Neural progenitor cell (in vitro differentiated cells): ENCODE results near the gene PRSS2. TPM values are rescaled to one million over a fixed set of nuclear protein-coding genes. Genes with fewer than 3 reads are reported as not detected.
"Not testable (repeated sequence)": the region's sequence is repeated elsewhere in the genome, so short reads cannot be mapped to it uniquely, and the experiment has no call there.

Experiments used
- DNase-seq: peaks from one replicate; pipeline ENCODE4 v3.0.0-alpha.2; 2016; ENCODE audit warnings: low spot score
- H2AFZ ChIP-seq: fragments of 200-600 bp; sonication (generic); replicated peaks from 2 replicates; pipeline ENCODE4 v1.6.1; 2016; ENCODE audit warnings: antibody characterized with exemption
- H3F3A ChIP-seq: fragments of 200-600 bp; sonication (generic); 2 replicates; pipeline ENCODE4 v1.6.1; 2016; ENCODE audit warnings: antibody characterized with exemption, low read depth
- H3K27ac ChIP-seq: fragments of 200-600 bp; sonication (generic); 2 replicates; pipeline ENCODE4 v1.5.1; 2016; ENCODE audit warnings: mild to moderate bottlenecking
- H3K27me3 ChIP-seq: fragments of 200-600 bp; sonication (generic); 2 replicates; pipeline ENCODE4 v1.6.1; 2016; ENCODE audit warnings: mild to moderate bottlenecking, moderate library complexity
- H3K36me3 ChIP-seq: fragments of 200-600 bp; sonication (generic); 2 replicates; pipeline ENCODE4 v1.5.1; 2016
- H3K4me1 ChIP-seq: fragments of 200-600 bp; sonication (generic); 2 replicates; pipeline ENCODE4 v1.6.1; 2016; ENCODE audit warnings: mixed run types
- H3K4me2 ChIP-seq: fragments of 200-600 bp; sonication (generic); 2 replicates; pipeline ENCODE4 v1.6.1; 2016
- H3K4me3 ChIP-seq: fragments of 200-600 bp; sonication (generic); 2 replicates; pipeline ENCODE4 v1.5.1; 2016
- H3K79me2 ChIP-seq: fragments of 200-600 bp; sonication (generic); 2 replicates; pipeline ENCODE4 v1.6.1; 2016; ENCODE audit warnings: low read depth
- H3K9ac ChIP-seq: fragments of 200-600 bp; sonication (generic); 2 replicates; pipeline ENCODE4 v1.6.1; 2016
- H3K9me3 ChIP-seq: fragments of 200-600 bp; sonication (generic); 2 replicates; pipeline ENCODE4 v1.5.1; 2016; ENCODE audit warnings: low read depth
- H4K20me1 ChIP-seq: fragments of 200-600 bp; sonication (generic); 2 replicates; pipeline ENCODE4 v1.6.1; 2016; ENCODE audit warnings: low read depth
- H3K27ac Mint-ChIP-seq: 3 replicates; pipeline ENCODE4 v1.8.0; 2021; ENCODE audit warnings: mixed read lengths
- H3K27me3 Mint-ChIP-seq: 2 replicates; pipeline ENCODE4 v1.8.0; 2022; ENCODE audit warnings: low read depth, mild to moderate bottlenecking, inconsistent platforms, moderate library complexity, mixed read lengths; ENCODE audit not compliant: insufficient read depth
- H3K36me3 Mint-ChIP-seq: 3 replicates; pipeline ENCODE4 v1.8.0; 2021; ENCODE audit warnings: mixed read lengths
- H3K4me1 Mint-ChIP-seq: 3 replicates; pipeline ENCODE4 v1.8.0; 2021; ENCODE audit warnings: mixed read lengths
- H3K4me3 Mint-ChIP-seq: 3 replicates; pipeline ENCODE4 v1.8.0; 2021; ENCODE audit warnings: mild to moderate bottlenecking, moderate library complexity, mixed read lengths
- H3K9me3 Mint-ChIP-seq: 3 replicates; pipeline ENCODE4 v1.8.0; 2020; ENCODE audit warnings: mixed read lengths
- EZH2 ChIP-seq: fragments of 200-600 bp; sonication (generic); IDR thresholded peaks from 2 replicates; pipeline ENCODE4 v1.6.1; 2017; ENCODE audit warnings: antibody characterized with exemption, mild to moderate bottlenecking, moderate library complexity
- EZH2phosphoT487 ChIP-seq: fragments of 200-600 bp; sonication (generic); IDR thresholded peaks from 2 replicates; pipeline ENCODE4 v1.6.1; 2017; ENCODE audit warnings: antibody characterized with exemption
- total RNA-seq: library from RNA; depleted of rRNA; stranded (reverse); fragments of >200 nt; gene quantifications from 2 replicates; pipeline ENCODE4 v1.2.3, GENCODE V29; 2015; ENCODE audit warnings: low replicate concordance
- TF ChIP-seq, protein P1 (sequence below): fragments of 200-600 bp; sonication (generic); IDR thresholded peaks from 2 replicates; pipeline ENCODE4 v1.5.1; 2017; ENCODE audit warnings: antibody characterized with exemption, mild to moderate bottlenecking

Gene PRSS2
- total RNA-seq, 1 donor from 2014 or later = not detected

GRCh38 chr7:142762104-142762503 is 8.7 kb upstream of the PRSS2 start:
- no peaks in the 10 kb centered on the region for H3K9me3 ChIP-seq
- Mint-ChIP-seq H3K4me3 (no peak overlapping the region), H3K27ac (no peak overlapping the region), H3K4me1 (no peaks in the 10 kb centered on the region), H3K9me3 (no peaks in the 10 kb centered on the region), H3K27me3 (peaks cover 9% of the 10 kb centered on the region), H3K36me3 (no peaks in the 10 kb centered on the region)
- H3K27me3 ChIP-seq = no peaks in the 10 kb centered on the region
- H3K4me2 ChIP-seq = no peak overlapping the region
- no peaks in the 10 kb centered on the region for H3K36me3 ChIP-seq
- no peak overlapping the region for H3K27ac ChIP-seq
- no peak overlapping the region for H3K4me3 ChIP-seq
- no peak for TF ChIP-seq EZH2phosphoT487
- TF ChIP-seq EZH2 = no peak
- TF ChIP-seq, protein P1, sequence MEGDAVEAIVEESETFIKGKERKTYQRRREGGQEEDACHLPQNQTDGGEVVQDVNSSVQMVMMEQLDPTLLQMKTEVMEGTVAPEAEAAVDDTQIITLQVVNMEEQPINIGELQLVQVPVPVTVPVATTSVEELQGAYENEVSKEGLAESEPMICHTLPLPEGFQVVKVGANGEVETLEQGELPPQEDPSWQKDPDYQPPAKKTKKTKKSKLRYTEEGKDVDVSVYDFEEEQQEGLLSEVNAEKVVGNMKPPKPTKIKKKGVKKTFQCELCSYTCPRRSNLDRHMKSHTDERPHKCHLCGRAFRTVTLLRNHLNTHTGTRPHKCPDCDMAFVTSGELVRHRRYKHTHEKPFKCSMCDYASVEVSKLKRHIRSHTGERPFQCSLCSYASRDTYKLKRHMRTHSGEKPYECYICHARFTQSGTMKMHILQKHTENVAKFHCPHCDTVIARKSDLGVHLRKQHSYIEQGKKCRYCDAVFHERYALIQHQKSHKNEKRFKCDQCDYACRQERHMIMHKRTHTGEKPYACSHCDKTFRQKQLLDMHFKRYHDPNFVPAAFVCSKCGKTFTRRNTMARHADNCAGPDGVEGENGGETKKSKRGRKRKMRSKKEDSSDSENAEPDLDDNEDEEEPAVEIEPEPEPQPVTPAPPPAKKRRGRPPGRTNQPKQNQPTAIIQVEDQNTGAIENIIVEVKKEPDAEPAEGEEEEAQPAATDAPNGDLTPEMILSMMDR = no peak
- no peak for DNase-seq
- no peaks in the 10 kb centered on the region for H3F3A ChIP-seq
- H2AFZ ChIP-seq = no peak overlapping the region
- no peak overlapping the region for H3K9ac ChIP-seq
- H3K4me1 ChIP-seq = no peaks in the 10 kb centered on the region
- no peaks in the 10 kb centered on the region for H3K79me2 ChIP-seq
- no peaks in the 10 kb centered on the region for H4K20me1 ChIP-seq

DNA sequence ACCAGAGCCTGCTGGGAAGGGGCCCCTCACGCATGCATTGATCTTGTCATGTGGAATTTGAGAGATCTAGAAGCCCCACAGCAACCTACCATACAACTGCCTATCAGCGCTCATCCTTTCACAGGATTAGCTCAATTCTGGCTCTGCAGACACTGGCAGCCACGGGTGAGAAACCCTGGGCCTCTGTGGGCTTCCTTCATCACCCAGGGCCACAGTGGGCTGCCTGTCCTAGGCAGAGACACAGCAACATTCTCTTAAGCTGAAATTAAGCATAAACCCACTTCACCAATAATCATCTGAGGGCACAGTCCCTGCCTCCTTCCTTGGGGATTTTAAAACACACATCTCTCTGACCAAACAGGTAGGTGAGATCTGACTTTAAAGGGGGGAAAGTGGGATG is 3.3 kb upstream of the PRSS2 start:
- H3K9me3 ChIP-seq = no peaks in the 10 kb centered on the region
- no peaks in the 10 kb centered on the region for H3K79me2 ChIP-seq
- TF ChIP-seq EZH2phosphoT487 = no peak
- TF ChIP-seq EZH2 = no peak
- TF ChIP-seq, protein P1 = no peak
- H3K9me3 Mint-ChIP-seq = no peaks in the 10 kb centered on the region
- DNase-seq = no peak
- H3K4me2 ChIP-seq = no peak overlapping the region
- H3K4me3 ChIP-seq = no peak overlapping the region
- no peaks in the 10 kb centered on the region for H4K20me1 ChIP-seq
- no peaks in the 10 kb centered on the region for H3K27me3 ChIP-seq
- no peak overlapping the region for H3K27ac Mint-ChIP-seq
- H3F3A ChIP-seq = no peaks in the 10 kb centered on the region
- H3K36me3 Mint-ChIP-seq = no peaks in the 10 kb centered on the region
- no peak overlapping the region for H3K4me3 Mint-ChIP-seq
- no peak overlapping the region for H2AFZ ChIP-seq
- H3K27me3 Mint-ChIP-seq = peaks cover 13% of the 10 kb centered on the region
- H3K9ac ChIP-seq = no peak overlapping the region
- no peak overlapping the region for H3K27ac ChIP-seq
- H3K36me3 ChIP-seq = no peaks in the 10 kb centered on the region
- no peaks in the 10 kb centered on the region for H3K4me1 Mint-ChIP-seq
- H3K4me1 ChIP-seq = no peaks in the 10 kb centered on the region

DNA sequence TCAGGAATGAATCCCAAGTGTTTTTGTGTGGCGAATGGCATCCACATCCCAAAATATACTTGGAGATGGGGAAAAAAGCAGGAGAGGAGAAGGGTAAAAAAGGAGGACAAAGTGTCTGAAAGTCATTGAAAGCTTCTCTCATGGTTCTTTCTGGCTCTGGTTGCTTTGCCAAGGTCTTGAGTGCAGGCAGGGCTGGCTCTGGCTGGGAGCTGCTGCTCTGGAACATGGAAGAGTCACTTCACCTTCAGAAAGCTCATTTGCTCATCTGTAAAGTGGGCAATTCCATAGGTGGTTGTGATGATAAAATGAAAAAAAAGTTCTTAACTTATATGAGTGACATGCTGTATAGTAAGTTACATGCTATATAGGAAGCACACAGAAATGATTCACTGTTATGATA is 2.9 kb upstream of the PRSS2 start:
- no peaks in the 10 kb centered on the region for H3K4me1 Mint-ChIP-seq
- H3F3A ChIP-seq = no peaks in the 10 kb centered on the region
- no peak overlapping the region for H3K27ac Mint-ChIP-seq
- no peak overlapping the region for H3K4me3 Mint-ChIP-seq
- H3K27me3 Mint-ChIP-seq = peaks cover 13% of the 10 kb centered on the region
- no peaks in the 10 kb centered on the region for H3K4me1 ChIP-seq
- no peak for DNase-seq
- H4K20me1 ChIP-seq = no peaks in the 10 kb centered on the region
- no peak overlapping the region for H3K9ac ChIP-seq
- H3K9me3 ChIP-seq = no peaks in the 10 kb centered on the region
- H3K27ac ChIP-seq = no peak overlapping the region
- TF ChIP-seq EZH2 (no peak), EZH2phosphoT487 (no peak)
- TF ChIP-seq, protein P1 = no peak
- H3K27me3 ChIP-seq = no peaks in the 10 kb centered on the region
- no peak overlapping the region for H3K4me3 ChIP-seq
- H2AFZ ChIP-seq = no peak overlapping the region
- H3K4me2 ChIP-seq = no peak overlapping the region
- H3K36me3 Mint-ChIP-seq = no peaks in the 10 kb centered on the region
- H3K9me3 Mint-ChIP-seq = no peaks in the 10 kb centered on the region
- no peaks in the 10 kb centered on the region for H3K79me2 ChIP-seq
- H3K36me3 ChIP-seq = no peaks in the 10 kb centered on the region

- not testable (repeated sequence) for H3K9me3 Mint-ChIP-seq, H3K36me3 Mint-ChIP-seq
- H3K27me3 Mint-ChIP-seq = peaks cover 14% of the 10 kb centered on the region
These were observed 1.9 kb upstream of the PRSS2 start for GRCh38 chr7:142768885-142769284.

More at GRCh38 chr7:142768885-142769284, 1.9 kb upstream of the PRSS2 start:
- not testable (repeated sequence) for H3K4me1 Mint-ChIP-seq, H3F3A ChIP-seq, H3K79me2 ChIP-seq, H3K27ac ChIP-seq, H3K4me3 ChIP-seq, H4K20me1 ChIP-seq, H3K4me1 ChIP-seq, H2AFZ ChIP-seq, H3K4me2 ChIP-seq, H3K36me3 ChIP-seq, H3K4me3 Mint-ChIP-seq, DNase-seq, H3K27ac Mint-ChIP-seq, H3K9me3 ChIP-seq, H3K27me3 ChIP-seq, H3K9ac ChIP-seq
